NCI-H446 (cell line): Measurements from ENCODE around the gene PRR33.

Experiments used
- DNase-seq, 2 experiments: peaks; one replicate each; lab custom pipeline; 2025; lab: John Stamatoyannopoulos, UW

The PRR33 gene

GRCh38 chr11:1862588-1863351 lies 28.9 kb downstream of the PRR33 start:
- DNase-seq, result no peak

- DNase-seq, result no peak
Observed at GRCh38 chr11:1861435-1862411, 30.0 kb downstream of the PRR33 start.

GRCh38 chr11:1860108-1860507 lies 31.6 kb downstream of the PRR33 start:
- no peak for DNase-seq

GRCh38 chr11:1859004-1859403 lies 32.7 kb downstream of the PRR33 start:
- DNase-seq, result no peak

- no peak for DNase-seq
Observed at GRCh38 chr11:1858576-1858975, 33.1 kb downstream of the PRR33 start.

- DNase-seq, result no peak
Observed at GRCh38 chr11:1858154-1858553, 33.5 kb downstream of the PRR33 start.

GRCh38 chr11:1857064-1857463 lies 34.6 kb downstream of the PRR33 start:
- DNase-seq, result no peak

- no peak for DNase-seq
Observed at GRCh38 chr11:1856306-1857005, 35.2 kb downstream of the PRR33 start.

- DNase-seq, result no peak
Observed at GRCh38 chr11:1855886-1856265, 35.8 kb downstream of the PRR33 start.

- no peak for DNase-seq
Observed at GRCh38 chr11:1854949-1855885, 36.5 kb downstream of the PRR33 start.

- no peak for DNase-seq
Observed at GRCh38 chr11:1854132-1854948, 37.4 kb downstream of the PRR33 start.

GRCh38 chr11:1853376-1854131 lies 38.1 kb downstream of the PRR33 start:
- no peak for DNase-seq

- DNase-seq, result no peak
Observed at GRCh38 chr11:1852877-1853276, 38.8 kb downstream of the PRR33 start, which contains the start of gene LSP1. Gene LSP1, plus strand, starts transcription at chr11:1853084. Its CDS starts 61 bp downstream, at chr11:1853145.

- no peak for DNase-seq
Observed at GRCh38 chr11:1852271-1852876, 39.3 kb downstream of the PRR33 start.

GRCh38 chr11:1851468-1852180 lies 40.1 kb downstream of the PRR33 start:
- DNase-seq, result no peak

- DNase-seq, result no peak
Observed at GRCh38 chr11:1848640-1849430, 42.9 kb downstream of the PRR33 start.

GRCh38 chr11:1847926-1848639 lies 43.6 kb downstream of the PRR33 start:
- DNase-seq, result no peak
